ENCODE data around the gene ADAMTSL5.

DNA sequence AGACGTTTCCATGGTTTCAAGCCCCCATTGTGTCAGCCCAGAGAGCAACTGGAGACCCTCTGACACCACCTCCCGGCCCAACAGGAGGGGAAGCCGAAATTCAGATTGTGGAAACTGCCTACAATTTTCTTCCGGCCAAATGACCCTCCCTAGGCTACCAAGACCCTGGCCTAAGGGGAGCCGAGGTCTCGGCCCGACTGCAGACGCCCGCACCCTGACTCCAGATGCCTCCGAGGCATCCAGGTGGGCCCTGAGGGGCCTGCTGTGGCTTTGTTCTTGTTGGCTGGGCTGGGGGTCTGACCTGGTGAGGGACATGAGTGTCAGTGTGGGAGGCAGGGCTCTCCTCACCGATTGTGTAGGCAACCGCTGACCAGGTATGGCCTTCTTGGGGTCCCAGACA is 45.7 kb upstream of the ADAMTSL5 start:
- TF ChIP-seq, protein P1, sequence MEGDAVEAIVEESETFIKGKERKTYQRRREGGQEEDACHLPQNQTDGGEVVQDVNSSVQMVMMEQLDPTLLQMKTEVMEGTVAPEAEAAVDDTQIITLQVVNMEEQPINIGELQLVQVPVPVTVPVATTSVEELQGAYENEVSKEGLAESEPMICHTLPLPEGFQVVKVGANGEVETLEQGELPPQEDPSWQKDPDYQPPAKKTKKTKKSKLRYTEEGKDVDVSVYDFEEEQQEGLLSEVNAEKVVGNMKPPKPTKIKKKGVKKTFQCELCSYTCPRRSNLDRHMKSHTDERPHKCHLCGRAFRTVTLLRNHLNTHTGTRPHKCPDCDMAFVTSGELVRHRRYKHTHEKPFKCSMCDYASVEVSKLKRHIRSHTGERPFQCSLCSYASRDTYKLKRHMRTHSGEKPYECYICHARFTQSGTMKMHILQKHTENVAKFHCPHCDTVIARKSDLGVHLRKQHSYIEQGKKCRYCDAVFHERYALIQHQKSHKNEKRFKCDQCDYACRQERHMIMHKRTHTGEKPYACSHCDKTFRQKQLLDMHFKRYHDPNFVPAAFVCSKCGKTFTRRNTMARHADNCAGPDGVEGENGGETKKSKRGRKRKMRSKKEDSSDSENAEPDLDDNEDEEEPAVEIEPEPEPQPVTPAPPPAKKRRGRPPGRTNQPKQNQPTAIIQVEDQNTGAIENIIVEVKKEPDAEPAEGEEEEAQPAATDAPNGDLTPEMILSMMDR (IDR thresholded peaks at IDR 0.05) = no peak
- TF ChIP-seq ZFX (IDR thresholded peaks at IDR 0.05; ENCODE audit: borderline replicate concordance) = no peak

Data from 22Rv1 (cell line).